Fibroblast of skin of scalp (primary cell): ENCODE results near the gene GATM. TPM values are rescaled to one million over a fixed set of nuclear protein-coding genes. Genes with fewer than 3 reads are reported as not detected.

Experiments
- DNase-seq: peaks from one replicate; pipeline ENCODE4 v3.0.0-alpha.2; 2013
- polyA plus RNA-seq, 2 experiments: library from polyadenylated mRNA; unstranded; fragments of 120-200 nt; gene quantifications; one replicate each; pipeline ENCODE4 v1.2.1, GENCODE V29; 2013; ENCODE audit not compliant: insufficient read length in 2 of 2

The GATM gene, protein sequence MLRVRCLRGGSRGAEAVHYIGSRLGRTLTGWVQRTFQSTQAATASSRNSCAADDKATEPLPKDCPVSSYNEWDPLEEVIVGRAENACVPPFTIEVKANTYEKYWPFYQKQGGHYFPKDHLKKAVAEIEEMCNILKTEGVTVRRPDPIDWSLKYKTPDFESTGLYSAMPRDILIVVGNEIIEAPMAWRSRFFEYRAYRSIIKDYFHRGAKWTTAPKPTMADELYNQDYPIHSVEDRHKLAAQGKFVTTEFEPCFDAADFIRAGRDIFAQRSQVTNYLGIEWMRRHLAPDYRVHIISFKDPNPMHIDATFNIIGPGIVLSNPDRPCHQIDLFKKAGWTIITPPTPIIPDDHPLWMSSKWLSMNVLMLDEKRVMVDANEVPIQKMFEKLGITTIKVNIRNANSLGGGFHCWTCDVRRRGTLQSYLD
- 1.6 TPM for polyA plus RNA-seq (2013, experiment 1 of 2; ENCODE audit: insufficient read length)
- 10.3 TPM for polyA plus RNA-seq (2013, experiment 2 of 2; ENCODE audit: insufficient read length)

DNA sequence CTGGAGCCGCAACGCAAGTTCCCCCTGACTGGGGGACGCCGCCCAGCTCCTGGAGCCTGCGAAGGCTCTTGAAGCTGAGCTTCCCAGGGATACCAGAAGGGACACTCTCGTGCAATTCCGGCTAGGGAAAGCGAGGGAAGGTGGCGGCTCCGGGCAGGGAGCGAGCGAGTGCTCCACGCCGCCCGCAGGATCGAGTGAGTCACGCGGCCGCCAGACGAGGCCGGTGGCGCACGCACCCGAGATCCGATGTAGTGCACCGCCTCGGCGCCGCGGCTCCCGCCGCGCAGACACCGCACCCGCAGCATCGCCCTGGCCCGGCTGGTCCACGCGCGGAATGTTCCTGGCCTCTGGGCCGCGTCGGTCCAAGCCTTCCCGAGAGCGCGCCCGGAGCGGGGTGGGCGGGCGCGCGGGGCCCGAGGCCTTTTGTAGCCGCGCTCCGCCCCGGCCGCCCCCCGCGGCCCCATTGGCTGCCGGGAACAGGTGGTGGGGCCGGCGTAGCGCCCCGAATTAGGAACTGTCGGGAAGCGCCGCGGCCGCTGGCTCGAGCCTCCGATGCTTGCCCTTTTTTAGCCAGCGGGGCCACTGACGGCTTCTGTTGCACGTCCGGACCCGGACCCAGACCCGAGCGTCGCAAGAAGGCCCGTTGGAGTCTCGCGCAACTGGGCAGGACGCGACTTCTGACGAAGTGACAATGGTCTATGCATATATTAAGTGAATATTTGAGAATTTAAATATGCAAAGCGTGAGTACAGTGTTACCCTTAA lies at the start of gene GATM:
Gene GATM (minus strand): TSS at position 396 of the 764 bp plus-strand sequence. CDS start 91 bp downstream, at position 305.
- peak; percentile 83 for DNase-seq

DNA sequence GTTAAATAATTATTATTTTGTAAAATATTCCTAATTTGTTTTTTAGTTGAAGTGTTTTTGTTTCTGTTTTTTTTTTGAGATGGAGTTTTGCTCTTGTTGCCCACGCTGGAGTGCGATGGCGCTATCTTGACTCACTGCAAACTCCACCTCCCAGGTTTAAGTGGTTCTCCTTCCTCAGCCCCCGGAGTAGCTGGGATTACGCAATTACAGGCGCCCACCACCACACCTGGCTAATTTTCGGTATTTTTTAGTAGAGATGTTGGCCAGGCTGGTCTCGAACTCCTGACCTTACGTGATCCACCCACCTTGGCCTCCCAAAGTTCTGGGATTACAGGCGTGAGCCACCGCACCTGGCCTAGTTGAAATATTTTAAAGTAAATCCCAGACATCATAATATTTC lies 48.7 kb upstream of the GATM start:
- no peak for DNase-seq

DNA sequence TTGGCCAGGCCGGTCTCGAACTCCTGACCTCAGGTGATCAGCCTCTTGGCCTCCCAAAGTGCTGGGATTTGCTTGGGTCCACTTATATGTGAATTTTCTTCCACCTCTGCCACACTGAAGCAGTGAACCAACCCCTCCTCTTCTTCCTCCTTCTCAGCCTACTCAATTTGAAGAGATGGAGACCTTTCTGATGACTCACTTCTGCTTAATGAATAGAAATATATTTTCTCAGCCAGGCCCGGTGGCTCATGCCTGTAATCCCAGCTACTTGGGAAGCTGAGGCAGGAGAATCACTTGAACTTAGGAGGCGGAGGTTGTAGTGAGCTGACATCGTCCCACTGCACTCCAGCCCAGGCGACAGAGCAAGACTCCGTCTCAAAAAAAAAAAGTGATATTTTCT lies 46.8 kb upstream of the GATM start:
- DNase-seq = peak; percentile 32

GRCh38 chr15:45424429-45424828 lies 46.1 kb upstream of the GATM start:
- no peak for DNase-seq

DNA sequence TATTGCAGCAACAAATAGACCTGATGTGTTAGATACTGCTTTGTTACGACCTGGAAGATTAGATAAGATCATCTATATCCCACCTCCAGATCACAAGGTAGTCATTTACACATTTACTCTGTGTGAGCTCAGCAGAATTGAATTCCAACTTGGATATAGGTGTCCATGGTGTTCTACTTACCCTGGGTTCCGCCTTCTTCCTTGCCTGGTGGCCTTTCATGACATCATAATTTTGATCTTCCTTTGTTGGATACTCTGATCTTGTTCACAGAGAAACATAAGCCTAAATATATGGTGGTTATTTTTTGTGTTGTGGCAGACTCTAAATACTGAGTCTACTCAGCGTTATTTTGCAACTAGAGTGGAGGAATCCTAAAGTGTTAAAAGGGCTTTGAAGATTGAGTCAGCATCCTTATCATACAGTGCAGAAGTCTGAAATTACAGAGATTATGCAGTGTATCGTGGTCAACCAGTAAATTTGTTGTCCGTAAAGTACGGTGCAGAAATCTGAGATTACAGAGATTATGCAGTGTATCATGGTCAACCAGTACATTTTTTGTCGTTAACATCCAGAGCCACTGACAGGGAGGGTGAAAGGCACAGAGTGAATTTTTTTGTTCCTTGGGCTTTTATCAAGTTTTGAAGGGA lies 39.1 kb upstream of the GATM start:
- DNase-seq = no peak

GRCh38 chr15:45414215-45414885 lies 36.0 kb upstream of the GATM start:
- DNase-seq = no peak

DNA sequence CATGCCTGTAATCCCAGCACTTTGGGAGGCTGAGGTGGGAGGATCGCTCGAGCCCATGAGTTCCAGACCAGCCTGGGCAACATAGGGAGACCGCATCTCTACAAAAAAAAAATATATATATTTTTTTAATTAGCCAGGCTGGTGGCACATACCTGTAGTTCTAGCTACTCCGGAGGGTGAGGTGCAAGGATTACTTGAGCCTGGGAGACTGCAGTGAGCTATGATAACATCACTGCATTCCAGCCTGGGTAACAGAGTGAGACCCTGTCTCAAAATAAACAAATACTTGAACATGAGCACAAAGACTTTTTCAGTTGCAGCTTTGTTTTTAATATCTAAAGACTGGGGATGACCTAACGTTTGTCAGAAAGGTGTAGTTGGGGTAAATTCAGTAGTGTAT lies 31.3 kb upstream of the GATM start:
- DNase-seq = no peak

- DNase-seq = no peak
Observed at GRCh38 chr15:45407786-45408185, 29.4 kb upstream of the GATM start.

GRCh38 chr15:45402955-45403877 lies 24.9 kb upstream of the GATM start:
- DNase-seq = peak; percentile 20

DNA sequence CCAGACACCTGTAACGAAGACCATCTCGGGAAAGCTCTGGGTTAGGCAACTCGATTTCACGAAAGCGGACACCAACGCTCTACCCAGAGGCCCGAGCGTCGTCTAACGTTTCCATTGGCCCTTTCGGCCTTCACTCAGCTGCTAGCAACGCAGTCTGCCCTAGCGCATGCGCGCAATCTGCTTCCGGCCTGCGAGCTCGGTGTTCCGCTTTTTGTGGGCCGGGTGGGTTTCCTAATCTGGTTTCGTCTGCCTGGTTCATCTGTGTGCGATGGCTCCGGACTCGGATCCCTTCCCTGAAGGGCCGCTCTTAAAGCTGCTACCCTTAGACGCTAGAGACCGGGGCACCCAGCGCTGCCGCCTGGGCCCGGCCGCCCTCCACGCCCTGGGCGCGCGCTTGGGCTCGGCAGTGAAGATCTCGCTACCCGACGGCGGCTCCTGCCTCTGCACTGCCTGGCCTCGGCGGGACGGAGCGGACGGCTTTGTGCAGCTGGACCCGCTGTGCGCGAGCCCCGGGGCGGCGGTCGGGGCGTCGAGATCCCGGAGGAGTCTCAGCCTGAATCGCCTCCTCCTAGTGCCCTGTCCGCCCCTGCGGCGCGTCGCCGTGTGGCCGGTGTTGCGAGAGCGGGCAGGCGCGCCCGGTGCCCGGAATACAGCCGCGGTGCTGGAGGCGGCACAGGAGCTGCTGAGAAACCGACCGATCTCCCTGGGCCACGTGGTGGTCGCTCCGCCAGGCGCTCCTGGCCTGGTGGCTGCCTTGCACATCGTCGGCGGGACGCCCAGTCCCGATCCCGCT lies 24.0 kb upstream of the GATM start:
- DNase-seq = peak; percentile 99

GRCh38 chr15:45401665-45402161 lies 23.4 kb upstream of the GATM start:
- DNase-seq = no peak

- DNase-seq = peak; percentile 57
Observed at GRCh38 chr15:45399381-45400212, 21.3 kb upstream of the GATM start.

DNA sequence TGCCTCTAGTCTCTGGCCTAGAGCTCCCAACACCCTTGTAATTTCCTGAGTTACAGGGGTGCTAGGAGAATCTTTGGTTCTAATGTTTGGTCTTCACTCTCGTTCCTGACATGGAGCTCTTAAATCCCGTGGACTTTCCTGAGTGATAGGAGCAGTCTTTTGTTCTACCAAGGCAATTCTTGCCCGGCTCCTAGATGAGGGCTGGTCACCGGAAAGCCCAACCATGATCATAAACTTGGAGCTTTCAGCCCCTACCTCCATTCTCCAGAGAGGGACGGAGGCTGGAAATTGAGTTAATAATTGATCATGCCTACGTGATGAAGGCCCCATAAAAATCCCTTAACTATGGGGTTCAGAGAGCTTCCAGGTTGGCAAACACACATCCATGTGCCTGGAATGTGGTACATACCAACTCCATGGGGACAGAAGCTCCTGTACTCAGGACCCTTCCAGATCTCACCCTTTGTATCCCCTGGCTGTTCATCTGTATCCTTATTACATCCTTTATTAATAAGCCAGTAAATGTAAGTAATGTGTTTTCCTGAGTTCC lies 18.8 kb upstream of the GATM start:
- no peak for DNase-seq

- DNase-seq = no peak
Observed at GRCh38 chr15:45395943-45396342, 17.6 kb upstream of the GATM start.

DNA sequence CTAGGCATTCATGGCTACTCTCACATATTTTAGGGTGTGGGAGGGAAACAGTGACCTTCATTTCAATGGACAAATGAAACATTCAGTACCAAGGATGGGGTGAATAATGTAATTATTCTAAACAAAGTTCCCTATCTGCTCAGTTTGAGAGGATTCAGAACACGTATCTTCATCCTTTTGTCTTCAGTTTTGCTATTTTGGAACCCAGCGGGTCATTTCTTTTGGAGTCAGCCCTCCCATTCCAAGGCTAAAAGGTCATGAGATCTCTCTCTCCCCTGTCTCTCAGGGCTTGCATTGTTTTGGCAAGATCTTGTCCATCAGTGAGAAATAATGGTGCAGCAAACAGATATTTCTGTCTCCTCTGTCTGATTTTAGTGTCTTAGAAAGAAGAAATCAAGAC lies 16.3 kb upstream of the GATM start:
- DNase-seq = no peak

- DNase-seq = no peak
Observed at GRCh38 chr15:45393851-45394250, 15.5 kb upstream of the GATM start.

DNA sequence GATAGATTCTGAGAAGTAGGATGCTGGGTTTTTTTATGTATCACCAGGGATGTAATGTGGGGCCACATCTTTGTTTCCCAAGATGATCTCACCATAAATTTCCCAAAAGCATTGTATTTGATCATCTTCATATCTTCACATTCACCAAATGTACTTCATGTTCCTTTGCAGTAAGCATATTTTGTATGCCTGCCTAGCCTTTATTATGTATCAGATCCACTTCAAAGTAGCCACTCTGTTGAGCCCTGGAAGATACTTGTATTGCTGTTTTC lies 14.2 kb upstream of the GATM start:
- DNase-seq = no peak

DNA sequence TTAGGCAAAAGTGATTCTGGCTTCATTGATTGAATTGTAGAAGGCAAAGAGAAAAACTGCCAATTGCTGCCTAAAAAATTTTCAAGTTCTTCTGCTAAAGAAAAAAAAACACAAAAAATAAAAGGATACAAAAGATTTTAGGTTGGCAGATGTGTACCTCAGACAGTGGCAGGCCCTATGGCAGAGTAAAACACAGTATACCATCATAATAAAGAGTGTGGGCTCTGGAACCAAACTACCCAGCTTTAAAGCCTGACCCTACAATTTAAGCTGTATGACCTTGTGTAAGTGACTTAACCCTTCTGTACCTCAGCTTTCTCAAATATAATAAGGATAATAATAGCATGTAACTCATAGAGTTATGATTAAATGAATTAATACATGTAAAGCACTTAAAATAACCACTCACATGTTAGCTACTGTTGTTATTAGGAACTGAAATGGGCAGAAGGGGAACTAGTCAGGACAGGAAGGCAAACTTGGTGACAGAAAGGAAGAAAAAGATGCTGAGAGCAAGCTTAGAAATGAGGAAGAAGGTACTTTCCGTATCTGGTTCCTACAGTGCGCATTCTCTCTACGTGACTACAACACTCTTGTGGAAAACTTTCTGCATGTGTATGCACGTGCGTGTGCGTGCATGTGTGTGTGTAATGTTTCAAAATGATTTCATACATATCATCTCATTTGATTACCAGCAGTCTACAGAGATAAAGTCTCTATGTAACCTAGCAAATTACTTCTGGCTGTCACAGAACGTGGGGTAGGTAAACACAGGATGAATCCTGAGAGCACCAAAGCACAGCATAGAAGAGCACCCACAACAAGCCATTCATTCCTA lies 13.6 kb upstream of the GATM start:
- no peak for DNase-seq
